Lower leg skin (tissue), 4 donors: ENCODE data around the gene FYB2. TPM values are rescaled to one million over a fixed set of nuclear protein-coding genes. Genes with fewer than 3 reads are reported as not detected.

ENCODE experiments used
- DNase-seq, 2 donors: peaks; one replicate each; pipeline ENCODE4 v3.0.0-alpha.2; 2019; ENCODE audit warnings: low spot score in 2 of 2
- H3K4me3 ChIP-seq: fragments of 200-600 bp; sonication (generic); 2 replicates; pipeline ENCODE4 v1.5.1; 2017; ENCODE audit warnings: mild to moderate bottlenecking, low read depth; ENCODE audit not compliant: poor library complexity, severe bottlenecking
- CTCF ChIP-seq, 3 donors: fragments of 450-650 bp; IDR thresholded peaks; one replicate each; pipeline ENCODE4 v1.5.1; 2016; ENCODE audit warnings: antibody characterized with exemption in 3 of 3, mild to moderate bottlenecking in 3 of 3, moderate library complexity in 2 of 3
- POLR2A ChIP-seq, 2 donors: fragments of 450-650 bp; IDR thresholded peaks; one replicate each; pipeline ENCODE4 v1.6.1; 2016 to 2017; ENCODE audit warnings: antibody characterized with exemption in 2 of 2, mild to moderate bottlenecking in 1 of 2, moderate library complexity in 1 of 2
- whole genome bisulfite sequencing, 2 donors: methylation state at CpG; one replicate each; pipeline ENCODE4 v1.1.5; 2018; 5-methylcytosine and 5-hydroxymethylcytosine counted together
- intact Hi-C: fragments of 100-400 bp; cut with DNase I; formaldehyde crosslinking; loops from one replicate; pipeline ENCODE4 v1.15.0; 2023; ENCODE audit warnings: low total_unique reads
- total RNA-seq, 4 donors: library from RNA; depleted of rRNA; stranded (reverse); fragments of >200 nt; gene quantifications; one replicate each; pipeline ENCODE4 v1.1.0, GENCODE V29; 2016

Gene FYB2
- total RNA-seq, 4 donors from 2014 or later, result 0.19 TPM; not detected in 3

DNA sequence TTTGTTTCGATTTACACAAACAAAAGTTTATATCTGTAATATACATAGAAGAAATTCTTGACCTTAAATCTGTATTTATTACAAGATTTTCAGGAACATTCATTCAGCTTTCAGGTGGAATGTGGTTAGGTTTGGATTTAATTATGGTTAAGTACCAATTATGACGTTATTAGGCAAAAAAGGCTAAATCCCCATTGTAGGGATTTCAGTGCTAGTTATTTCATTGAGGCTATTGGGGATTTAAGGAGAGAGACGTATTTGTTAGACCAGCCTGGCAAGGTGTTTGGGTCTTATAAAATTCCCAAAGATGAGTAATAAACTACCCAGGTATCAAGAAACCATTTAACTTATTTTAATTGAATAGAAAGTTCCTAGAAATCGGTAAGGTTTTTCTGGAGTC, 148.1 kb downstream of the FYB2 start:
- no peak for DNase-seq
- intact Hi-C loops, result no loop called here
- no peak overlapping the region for H3K4me3 ChIP-seq
- WGBS, 2 donors, result 79 to 84% methylated on average over 4 of the region's 4 CpGs
- TF ChIP-seq CTCF (IDR thresholded peaks at IDR 0.05) (no peak), POLR2A (IDR thresholded peaks at IDR 0.05) (no peak)

- H3K4me3 ChIP-seq, result no peak overlapping the region
- DNase-seq, result no peak
- WGBS, 2 donors, result 41 to 86% methylated on average over 2 of the region's 2 CpGs
- TF ChIP-seq CTCF (IDR thresholded peaks at IDR 0.05), result no peak
- no peak for TF ChIP-seq POLR2A (IDR thresholded peaks at IDR 0.05)
- intact Hi-C loops, result no loop called here
Measured at GRCh38 chr1:56670350-56670749, 148.9 kb downstream of the FYB2 start.

Other genes with a start within 250 kb of the FYB2 start
- gene PLPP3, start 239.8 kb downstream of the FYB2 start, total RNA-seq, result 100 to 1,000 TPM in 1 of 4 donors, 10 to 100 TPM in 3; 33.6 to 113 (median 67.1) TPM
- gene PRKAA2, start 174.1 kb downstream of the FYB2 start, total RNA-seq, result 1 to 10 TPM in 2 of 4 donors, under 1 TPM in 2; 0.69 to 2.1 (median 1.2) TPM
- not detected for gene C8A, start 35.4 kb upstream of the FYB2 start, total RNA-seq
- not detected for gene C8B, start 146.6 kb upstream of the FYB2 start, total RNA-seq